Thoracic aorta (tissue), 2 donors: Measurements from ENCODE around the gene INTS6. TPM values are rescaled to one million over a fixed set of nuclear protein-coding genes. Genes with fewer than 3 reads are reported as not detected.

Experiments
- ATAC-seq: fragments of 150-250 bp; one replicate; pipeline ENCODE4 v1.8.0; 2017; ENCODE audit warnings: low read depth; ENCODE audit not compliant: insufficient number of reproducible peaks, low FRiP score
- DNase-seq: peaks from one replicate; pipeline ENCODE4 v3.0.0-alpha.2; 2020; ENCODE audit warnings: low spot score
- H3K27ac ChIP-seq, 2 donors: fragments of 200-600 bp; sonication (generic); 1 replicate in 1 of 2; 2 replicates in 1 of 2; pipeline ENCODE4 v1.5.1; 2016; ENCODE audit warnings: mild to moderate bottlenecking in 2 of 2, moderate library complexity in 2 of 2
- H3K27me3 ChIP-seq: fragments of 200-600 bp; sonication (generic); replicated peaks from 2 replicates; pipeline ENCODE4 v1.6.0; 2016; ENCODE audit warnings: mild to moderate bottlenecking; ENCODE audit not compliant: insufficient read depth
- H3K36me3 ChIP-seq: fragments of 200-600 bp; sonication (generic); one replicate; pipeline ENCODE4 v1.5.1; 2016
- H3K4me1 ChIP-seq, 2 donors: fragments of 200-600 bp; sonication (generic); 1 replicate in 1 of 2; 2 replicates in 1 of 2; pipeline versions ENCODE4 v1.5.1 to v1.6.0; 2016; ENCODE audit warnings: low read depth in 2 of 2, mild to moderate bottlenecking in 1 of 2; ENCODE audit not compliant: control insufficient read depth in 1 of 2
- H3K4me3 ChIP-seq: fragments of 200-600 bp; sonication (generic); 2 replicates; pipeline ENCODE4 v1.5.1; 2016; ENCODE audit warnings: mild to moderate bottlenecking
- H3K9me3 ChIP-seq: fragments of 200-600 bp; sonication (generic); 2 replicates; pipeline ENCODE4 v1.5.1; 2016
- CTCF ChIP-seq: fragments of 200-600 bp; sonication (generic); IDR thresholded peaks from one replicate; pipeline ENCODE4 v1.5.1; 2019; ENCODE audit warnings: antibody characterized with exemption
- total RNA-seq, 2 donors: library from RNA; depleted of rRNA; stranded (reverse); fragments of >200 nt; gene quantifications; one replicate each; pipeline versions ENCODE4 v1.1.0 to v1.2.3, GENCODE V29; 2016

Gene INTS6
- total RNA-seq, 2 donors from 2014 or later, result 20.7 to 34.8 TPM

- H3K27ac ChIP-seq, result no peak overlapping the region
- DNase-seq, result no peak
- no peak overlapping the region for H3K4me3 ChIP-seq
- ATAC-seq, result no peak
- TF ChIP-seq CTCF, result no peak
- H3K36me3 ChIP-seq, result no peaks in the 10 kb centered on the region
- no peaks in the 10 kb centered on the region for H3K9me3 ChIP-seq
- H3K27me3 ChIP-seq, result no peaks in the 10 kb centered on the region
- H3K4me1 ChIP-seq, result peaks cover 0 to 5% of the 10 kb centered on the region in 2 donors
Measured at GRCh38 chr13:51329606-51330005, 123.2 kb downstream of the INTS6 start.

GRCh38 chr13:51328488-51328887 lies 124.3 kb downstream of the INTS6 start:
- Histone ChIP-seq H3K27ac (no peak overlapping the region), H3K9me3 (no peaks in the 10 kb centered on the region), H3K36me3 (no peaks in the 10 kb centered on the region), H3K27me3 (no peaks in the 10 kb centered on the region), H3K4me3 (no peak overlapping the region), H3K4me1 (peaks cover 0 to 5% of the 10 kb centered on the region in 2 donors)
- ATAC-seq (no peak), DNase-seq (no peak)
- TF ChIP-seq CTCF, result no peak

- no peak overlapping the region for H3K4me3 ChIP-seq
- no peak for DNase-seq
- H3K27me3 ChIP-seq, result no peaks in the 10 kb centered on the region
- H3K9me3 ChIP-seq, result no peaks in the 10 kb centered on the region
- no peak for TF ChIP-seq CTCF
- peaks cover 0 to 5% of the 10 kb centered on the region in 2 donors for H3K4me1 ChIP-seq
- no peak overlapping the region for H3K27ac ChIP-seq
- ATAC-seq, result no peak
- H3K36me3 ChIP-seq, result no peaks in the 10 kb centered on the region
Measured at GRCh38 chr13:51327961-51328360, 124.9 kb downstream of the INTS6 start.

GRCh38 chr13:51326777-51327176 lies 126.1 kb downstream of the INTS6 start:
- no peak overlapping the region for H3K4me3 ChIP-seq
- H3K36me3 ChIP-seq, result no peaks in the 10 kb centered on the region
- H3K4me1 ChIP-seq, result peaks cover 4 to 8% of the 10 kb centered on the region in 2 donors
- H3K27ac ChIP-seq, result no peak overlapping the region
- H3K9me3 ChIP-seq, result no peaks in the 10 kb centered on the region
- no peak for TF ChIP-seq CTCF
- no peak for ATAC-seq
- DNase-seq, result no peak
- H3K27me3 ChIP-seq, result no peaks in the 10 kb centered on the region

GRCh38 chr13:51325837-51326236 lies 127.0 kb downstream of the INTS6 start:
- no peak overlapping the region for H3K4me3 ChIP-seq
- ATAC-seq (no peak), DNase-seq (no peak)
- H3K4me1 ChIP-seq, result peaks cover 7 to 15% of the 10 kb centered on the region in 2 donors
- no peaks in the 10 kb centered on the region for H3K27me3 ChIP-seq
- H3K27ac ChIP-seq, result no peak overlapping the region
- H3K36me3 ChIP-seq, result no peaks in the 10 kb centered on the region
- H3K9me3 ChIP-seq, result no peaks in the 10 kb centered on the region
- TF ChIP-seq CTCF, result no peak
